ENCODE measurements around the gene RBM4B. TPM values are rescaled to one million over a fixed set of nuclear protein-coding genes. Genes with fewer than 3 reads are reported as not detected.
A peak's percentile ranks its signal among the peaks of the same experiment; 100 is the strongest.

Gene RBM4B
- total RNA-seq, 2 donors from 2014 or later: 15.5 to 40.7 TPM

GRCh38 chr11:66686801-66687750 is 9.4 kb upstream of the RBM4B start:
- peaks cover 4% of the 10 kb centered on the region for H3K4me1 ChIP-seq (replicated peaks)
- 67% methylated on average over 31 of the region's 33 CpGs for WGBS
- peak; percentile 86 for DNase-seq (ENCODE audit: low spot score)
- H3K36me3 ChIP-seq: peaks cover 0 to 2% of the 10 kb centered on the region in 2 donors
- no peaks in the 10 kb centered on the region for H3K27me3 ChIP-seq (replicated peaks; ENCODE audit: insufficient read depth)
- peak overlapping the region; percentile 80 to 81 for H3K27ac ChIP-seq
- TF ChIP-seq, protein P1, sequence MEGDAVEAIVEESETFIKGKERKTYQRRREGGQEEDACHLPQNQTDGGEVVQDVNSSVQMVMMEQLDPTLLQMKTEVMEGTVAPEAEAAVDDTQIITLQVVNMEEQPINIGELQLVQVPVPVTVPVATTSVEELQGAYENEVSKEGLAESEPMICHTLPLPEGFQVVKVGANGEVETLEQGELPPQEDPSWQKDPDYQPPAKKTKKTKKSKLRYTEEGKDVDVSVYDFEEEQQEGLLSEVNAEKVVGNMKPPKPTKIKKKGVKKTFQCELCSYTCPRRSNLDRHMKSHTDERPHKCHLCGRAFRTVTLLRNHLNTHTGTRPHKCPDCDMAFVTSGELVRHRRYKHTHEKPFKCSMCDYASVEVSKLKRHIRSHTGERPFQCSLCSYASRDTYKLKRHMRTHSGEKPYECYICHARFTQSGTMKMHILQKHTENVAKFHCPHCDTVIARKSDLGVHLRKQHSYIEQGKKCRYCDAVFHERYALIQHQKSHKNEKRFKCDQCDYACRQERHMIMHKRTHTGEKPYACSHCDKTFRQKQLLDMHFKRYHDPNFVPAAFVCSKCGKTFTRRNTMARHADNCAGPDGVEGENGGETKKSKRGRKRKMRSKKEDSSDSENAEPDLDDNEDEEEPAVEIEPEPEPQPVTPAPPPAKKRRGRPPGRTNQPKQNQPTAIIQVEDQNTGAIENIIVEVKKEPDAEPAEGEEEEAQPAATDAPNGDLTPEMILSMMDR (IDR thresholded peaks at IDR 0.05): peak in 2 of 4 experiments; percentile 30 to 32
- no peak for TF ChIP-seq POLR2A (IDR thresholded peaks at IDR 0.05)
- peak; percentile 58 for TF ChIP-seq POLR2AphosphoS5 (IDR thresholded peaks at IDR 0.05)
- intact Hi-C loops (cut with DNase I): no loop called here
- H3K9me3 ChIP-seq: no peaks in the 10 kb centered on the region
- H3K4me3 ChIP-seq: no peak overlapping the region

GRCh38 chr11:66686100-66686785 is 8.6 kb upstream of the RBM4B start:
- H3K4me3 ChIP-seq: peak overlapping the region in 1 of 2 donors; percentile 7
- TF ChIP-seq POLR2A (IDR thresholded peaks at IDR 0.05) (no peak), POLR2AphosphoS5 (IDR thresholded peaks at IDR 0.05) (peak; percentile 42)
- TF ChIP-seq, protein P1 (IDR thresholded peaks at IDR 0.05): no peak
- peaks cover 0 to 2% of the 10 kb centered on the region in 2 donors for H3K36me3 ChIP-seq
- H3K9me3 ChIP-seq: no peaks in the 10 kb centered on the region
- H3K4me1 ChIP-seq (replicated peaks): peaks cover 4% of the 10 kb centered on the region
- H3K27me3 ChIP-seq (replicated peaks; ENCODE audit: insufficient read depth): no peaks in the 10 kb centered on the region
- peak; percentile 86 for DNase-seq (ENCODE audit: low spot score)
- intact Hi-C loops (cut with DNase I): no loop called here
- peak overlapping the region; percentile 80 to 81 for H3K27ac ChIP-seq
- WGBS: 33% methylated on average over 15 of the region's 15 CpGs

- H3K4me3 ChIP-seq: peak overlapping the region in 1 of 2 donors; percentile 7
- intact Hi-C loops (cut with DNase I): no loop called here
- peak overlapping the region; percentile 80 to 81 for H3K27ac ChIP-seq
- no peaks in the 10 kb centered on the region for H3K9me3 ChIP-seq
- no peaks in the 10 kb centered on the region for H3K27me3 ChIP-seq (replicated peaks; ENCODE audit: insufficient read depth)
- DNase-seq (ENCODE audit: low spot score): no peak
- H3K4me1 ChIP-seq (replicated peaks): peaks cover 4% of the 10 kb centered on the region
- TF ChIP-seq, protein P1 (IDR thresholded peaks at IDR 0.05): no peak
- 55% methylated on average over 26 of the region's 27 CpGs for WGBS
- H3K36me3 ChIP-seq: peaks cover 0 to 2% of the 10 kb centered on the region in 2 donors
Observed at GRCh38 chr11:66685276-66686099, 7.8 kb upstream of the RBM4B start.

- 96% methylated on average over 2 of the region's 2 CpGs for WGBS
- Histone ChIP-seq H3K4me1 (replicated peaks) (peaks cover 4% of the 10 kb centered on the region), H3K27me3 (replicated peaks; ENCODE audit: insufficient read depth) (no peaks in the 10 kb centered on the region), H3K9me3 (no peaks in the 10 kb centered on the region), H3K27ac (peak overlapping the region; percentile 80 to 81), H3K4me3 (no peak overlapping the region), H3K36me3 (peaks cover 0 to 2% of the 10 kb centered on the region in 2 donors)
- DNase-seq (ENCODE audit: low spot score): no peak
- intact Hi-C loops (cut with DNase I): no loop called here
- TF ChIP-seq POLR2A (IDR thresholded peaks at IDR 0.05) (no peak), POLR2AphosphoS5 (IDR thresholded peaks at IDR 0.05) (no peak)
- TF ChIP-seq, protein P1 (IDR thresholded peaks at IDR 0.05): no peak
Observed at GRCh38 chr11:66684635-66685034, 6.9 kb upstream of the RBM4B start.

All from prostate gland (tissue), 2 donors.